ENCODE data around the gene CLDND2.

The CLDND2 gene

GRCh38 chr19:51366389-51367254 lies 2.2 kb downstream of the CLDND2 start (continued):
- TF ChIP-seq ZNF837 (tag by site-specific recombination; IDR thresholded peaks at IDR 0.05): no peak
- TF ChIP-seq BCL11A (tag by site-specific recombination; IDR thresholded peaks at IDR 0.05; ENCODE audit: low read depth): peak; percentile 92
- no peak for TF ChIP-seq ZNF404 (tag by site-specific recombination; IDR thresholded peaks at IDR 0.05)
- peak; percentile 89 for TF ChIP-seq ZNF398 (tag by site-specific recombination; IDR thresholded peaks at IDR 0.05)
- no peak for TF ChIP-seq ZNF549 (tag by site-specific recombination; IDR thresholded peaks at IDR 0.05)
- TF ChIP-seq ZNF544 (tag by site-specific recombination; IDR thresholded peaks at IDR 0.05): no peak
- no peak for TF ChIP-seq ZFP3 (tag by site-specific recombination; IDR thresholded peaks at IDR 0.05; ENCODE audit: low read depth)
- TF ChIP-seq ZNF223 (tag by site-specific recombination; IDR thresholded peaks at IDR 0.05): no peak
- no peak for TF ChIP-seq ZNF114 (tag by site-specific recombination; IDR thresholded peaks at IDR 0.05)
- TF ChIP-seq ZNF654 (tag by site-specific recombination; IDR thresholded peaks at IDR 0.05; ENCODE audit: low read depth): no peak
- TF ChIP-seq HOXA7 (CRISPR knock-in tag; IDR thresholded peaks at IDR 0.05; ENCODE audit: borderline replicate concordance): no peak
- no peak for TF ChIP-seq SCRT1 (tag by site-specific recombination; IDR thresholded peaks at IDR 0.05; ENCODE audit: borderline replicate concordance)
- TF ChIP-seq ZNF26 (tag by site-specific recombination; IDR thresholded peaks at IDR 0.05): no peak
- TF ChIP-seq ZNF416 (tag by site-specific recombination; IDR thresholded peaks at IDR 0.05): no peak
- TF ChIP-seq ZNF302 (tag by site-specific recombination; IDR thresholded peaks at IDR 0.05; ENCODE audit: low read depth): no peak
- no peak for TF ChIP-seq ZNF776 (tag by site-specific recombination; IDR thresholded peaks at IDR 0.05; ENCODE audit: borderline replicate concordance)
- TF ChIP-seq ZNF175 (tag by site-specific recombination; IDR thresholded peaks at IDR 0.05): no peak
- peak; percentile 57; the same call in 1 of the 2 replicates for TF ChIP-seq ZXDB (tag by site-specific recombination; IDR thresholded peaks at IDR 0.05)
- TF ChIP-seq ZNF174 (tag by site-specific recombination; IDR thresholded peaks at IDR 0.05): no peak
- TF ChIP-seq ZNF530 (tag by site-specific recombination; IDR thresholded peaks at IDR 0.05; ENCODE audit: low read depth): no peak
- no peak for TF ChIP-seq ZNF292 (tag by site-specific recombination; IDR thresholded peaks at IDR 0.05; ENCODE audit: borderline replicate concordance, low read depth)
- TF ChIP-seq ZNF621 (tag by site-specific recombination; IDR thresholded peaks at IDR 0.05): no peak
- no peak for TF ChIP-seq ZNF140 (tag by site-specific recombination; IDR thresholded peaks at IDR 0.05)
- peak; percentile 75; the same call in 1 of the 2 replicates for TF ChIP-seq KLF1 (tag by site-specific recombination; IDR thresholded peaks at IDR 0.05)
- TF ChIP-seq HIC1 (tag by site-specific recombination; IDR thresholded peaks at IDR 0.05): 0 out of 2 replicates have a peak, but pooled peaks have one; percentile 27
- TF ChIP-seq ZNF664 (tag by site-specific recombination; IDR thresholded peaks at IDR 0.05): no peak
- peak; percentile 60; the same call in 1 of the 2 replicates for TF ChIP-seq ZNF148 (tag by site-specific recombination; IDR thresholded peaks at IDR 0.05; ENCODE audit: borderline replicate concordance)
- no peak for TF ChIP-seq ZSCAN18 (tag by site-specific recombination; IDR thresholded peaks at IDR 0.05)
- no peak; the same call in 1 of the 2 replicates for TF ChIP-seq SCRT2 (tag by site-specific recombination; IDR thresholded peaks at IDR 0.05)
- TF ChIP-seq ZNF274 (IDR thresholded peaks at IDR 0.05; ENCODE audit: low read length): no peak
- no peak for TF ChIP-seq ZNF274 (tag by site-specific recombination; IDR thresholded peaks at IDR 0.05; ENCODE audit: borderline replicate concordance)
